ENCODE measurements around the gene IGF2. TPM values are rescaled to one million over a fixed set of nuclear protein-coding genes. Genes with fewer than 3 reads are reported as not detected.

IGF2 gene
- total RNA-seq, 1 experiment from 2014 or later: 1.5 TPM

- TF ChIP-seq TEAD4 (CRISPR knock-in tag; IDR thresholded peaks at IDR 0.05) (no peak), HMGA2 (CRISPR knock-in tag; IDR thresholded peaks at IDR 0.05) (no peak), SMAD3 (CRISPR knock-in tag; IDR thresholded peaks at IDR 0.05; ENCODE audit: borderline replicate concordance) (no peak), JUN (CRISPR knock-in tag; IDR thresholded peaks at IDR 0.05) (no peak), FOXP1 (CRISPR knock-in tag; IDR thresholded peaks at IDR 0.05; ENCODE audit: borderline replicate concordance) (no peak), ZBTB43 (CRISPR knock-in tag; IDR thresholded peaks at IDR 0.05) (no peak), ZNF121 (CRISPR knock-in tag; IDR thresholded peaks at IDR 0.05) (no peak)
- Mint-ChIP-seq H3K4me1 (peaks cover 10% of the 10 kb centered on the region), H3K27ac (no peak overlapping the region), H3K4me3 (no peak overlapping the region), H3K27me3 (ENCODE audit: low read depth) (peaks cover 12% of the 10 kb centered on the region), H3K9me3 (no peaks in the 10 kb centered on the region; the same call in 1 of the 2 replicates), H3K36me3 (no peaks in the 10 kb centered on the region)
- ChIA-PET CTCF (interaction anchor here (0.9 to 1.5 kb wide), 8 partner anchors 9 to 160 kb away, joined by 3 to 12 read pairs (median 4); no protein-coding TSS in a partner anchor), POLR2A (no interaction called here)
- DNase-seq (ENCODE audit: low spot score) (no peak), ATAC-seq (0 out of 2 replicates have a peak, but pooled peaks have one; percentile 16)
Observed at GRCh38 chr11:2108675-2109491, 30.3 kb downstream of the IGF2 start.

- no peak overlapping the region for H3K4me3 Mint-ChIP-seq
- H3K9me3 Mint-ChIP-seq: no peaks in the 10 kb centered on the region; the same call in 1 of the 2 replicates
- TF ChIP-seq MLX (CRISPR knock-in tag; IDR thresholded peaks at IDR 0.05): no peak
- TF ChIP-seq IRF2 (CRISPR knock-in tag; IDR thresholded peaks at IDR 0.05; ENCODE audit: borderline replicate concordance, low read depth): no peak
- no peak for TF ChIP-seq ZNF317 (CRISPR knock-in tag; IDR thresholded peaks at IDR 0.05; ENCODE audit: borderline replicate concordance, low read depth)
- no peak for TF ChIP-seq MXD4 (CRISPR knock-in tag; IDR thresholded peaks at IDR 0.05; ENCODE audit: borderline replicate concordance)
- no peak for TF ChIP-seq E2F1 (CRISPR knock-in tag; IDR thresholded peaks at IDR 0.05)
- TF ChIP-seq ZBTB43 (CRISPR knock-in tag; IDR thresholded peaks at IDR 0.05): no peak
- TF ChIP-seq JAZF1 (CRISPR knock-in tag; IDR thresholded peaks at IDR 0.05): no peak
- no peak for TF ChIP-seq KAT7 (CRISPR knock-in tag; IDR thresholded peaks at IDR 0.05; ENCODE audit: borderline replicate concordance)
- no peak for TF ChIP-seq ZNF263 (CRISPR knock-in tag; IDR thresholded peaks at IDR 0.05; ENCODE audit: low read depth)
- TF ChIP-seq FOXK1 (CRISPR knock-in tag; IDR thresholded peaks at IDR 0.05): no peak
- no peak for TF ChIP-seq SMAD3 (CRISPR knock-in tag; IDR thresholded peaks at IDR 0.05; ENCODE audit: borderline replicate concordance)
- no peak for TF ChIP-seq USF2 (CRISPR knock-in tag; IDR thresholded peaks at IDR 0.05)
- no peak for ATAC-seq
- H3K27ac Mint-ChIP-seq: no peak overlapping the region
- CTCF ChIA-PET: interaction anchor here (1.0 to 1.5 kb wide), 2 partner anchors 8 to 44 kb away, joined by 3 to 5 read pairs; no protein-coding TSS in a partner anchor
- no peaks in the 10 kb centered on the region for H3K36me3 Mint-ChIP-seq
- H3K4me1 Mint-ChIP-seq: peaks cover 3% of the 10 kb centered on the region; the same call in 1 of the 2 replicates
- peaks cover 9% of the 10 kb centered on the region for H3K27me3 Mint-ChIP-seq (ENCODE audit: low read depth)
- DNase-seq (ENCODE audit: low spot score): no peak
- POLR2A ChIA-PET: no interaction called here
Observed at GRCh38 chr11:2107941-2108630, 31.1 kb downstream of the IGF2 start.
